IMR-90 (cell line): ENCODE measurements around the gene MTREX. TPM values are rescaled to one million over a fixed set of nuclear protein-coding genes. Genes with fewer than 3 reads are reported as not detected.

ENCODE experiments used
- ATAC-seq: fragments of 200-7000 bp; cut with Tn5 transposase; 2 replicates; pipeline ENCODE4 v1.9.1; 2020; ENCODE audit warnings: low read depth, mild to moderate bottlenecking, moderate library complexity
- BruUV-seq: library from RNA; stranded (reverse); fragments of 400-500 nt; replicated peaks from 2 replicates; lab custom pipeline; 2021; lab: Mats Ljungman, UMichigan
- CTCF ChIA-PET: fragments of 300-600 bp; formaldehyde crosslinking; extraction: SDS; loops from one replicate; lab custom pipeline; 2021; ENCODE audit warnings: antibody characterized with exemption; lab: Yijun Ruan, JAX
- POLR2A ChIA-PET: fragments of 300-600 bp; sonication (Branson Sonifier 250); formaldehyde crosslinking; loops from one replicate; lab custom pipeline; 2022; ENCODE audit warnings: antibody characterized with exemption; ENCODE audit not compliant: unreplicated experiment; lab: Charles Lee
- DNase-seq: peaks from one replicate; pipeline ENCODE4 v3.0.0; 2013
- H2AFZ ChIP-seq: replicated peaks from 2 replicates; pipeline ENCODE3; 2013; ENCODE audit warnings: low read length, mild to moderate bottlenecking; ENCODE audit not compliant: poor library complexity
- H2AK5ac ChIP-seq: 2 replicates; pipeline ENCODE4 v1.6.1; 2013; ENCODE audit warnings: low read depth, low read length, inconsistent platforms
- H2AK9ac ChIP-seq: replicated peaks from 2 replicates; pipeline ENCODE3; 2013; ENCODE audit warnings: mild to moderate bottlenecking, low read depth, low read length, moderate library complexity; ENCODE audit not compliant: poor library complexity
- H2BK120ac ChIP-seq: 2 replicates; pipeline ENCODE4 v1.6.1; 2013; ENCODE audit warnings: low read depth, low read length, inconsistent platforms
- H2BK15ac ChIP-seq: 3 replicates; pipeline ENCODE4 v1.6.1; 2013; ENCODE audit warnings: low read depth, low read length, inconsistent platforms
- H2BK20ac ChIP-seq: 2 replicates; pipeline ENCODE4 v1.6.1; 2013; ENCODE audit warnings: low read depth, mild to moderate bottlenecking, inconsistent platforms, low read length, moderate library complexity
- H2BK5ac ChIP-seq: 2 replicates; pipeline ENCODE4 v1.6.1; 2013; ENCODE audit warnings: mild to moderate bottlenecking, low read depth, low read length, inconsistent platforms; ENCODE audit not compliant: poor library complexity, severe bottlenecking
- H3K14ac ChIP-seq: replicated peaks from 2 replicates; pipeline ENCODE4 v1.6.1; 2013; ENCODE audit warnings: low read depth, low read length, inconsistent platforms
- H3K18ac ChIP-seq: 2 replicates; pipeline ENCODE4 v1.6.1; 2013; ENCODE audit warnings: low read depth, low read length, control low read depth
- H3K23ac ChIP-seq: 2 replicates; pipeline ENCODE4 v1.6.1; 2013; ENCODE audit warnings: low read depth, low read length, inconsistent platforms
- H3K27ac ChIP-seq: 2 replicates; pipeline ENCODE4 v1.5.1; 2013; ENCODE audit warnings: mild to moderate bottlenecking, control low read depth, low read length; ENCODE audit not compliant: insufficient read depth
- H3K27me3 ChIP-seq: 2 replicates; pipeline ENCODE4 v1.6.1; 2013; ENCODE audit warnings: low read length; ENCODE audit not compliant: control insufficient read depth, insufficient read depth
- H3K36me3 ChIP-seq: 2 replicates; pipeline ENCODE4 v1.6.1; 2013; ENCODE audit warnings: low read length, mixed read lengths; ENCODE audit not compliant: control insufficient read depth, insufficient read depth
- H3K4ac ChIP-seq: 2 replicates; pipeline ENCODE4 v1.6.1; 2013; ENCODE audit warnings: low read depth, low read length, inconsistent platforms
- H3K4me1 ChIP-seq: 2 replicates; pipeline ENCODE4 v1.6.1; 2013; ENCODE audit warnings: low read length, mixed read lengths; ENCODE audit not compliant: control insufficient read depth, insufficient read depth
- H3K4me2 ChIP-seq: 2 replicates; pipeline ENCODE4 v1.6.1; 2013; ENCODE audit warnings: low read depth, mild to moderate bottlenecking, control low read depth, low read length, moderate library complexity
- H3K4me3 ChIP-seq: 2 replicates; pipeline ENCODE4 v1.5.1; 2013; ENCODE audit warnings: low read depth, mild to moderate bottlenecking, control low read depth, low read length, moderate library complexity; ENCODE audit not compliant: insufficient read depth
- H3K56ac ChIP-seq: 2 replicates; pipeline ENCODE4 v1.6.1; 2013; ENCODE audit warnings: low read length, inconsistent platforms; ENCODE audit not compliant: insufficient read depth; ENCODE audit errors: extremely low read depth
- H3K79me1 ChIP-seq, 2 experiments: 2 replicates each; pipeline ENCODE4 v1.6.1; 2013; ENCODE audit warnings: low read length in 2 of 2, inconsistent platforms in 1 of 2, low read depth in 1 of 2
- H3K9ac ChIP-seq: 2 replicates; pipeline ENCODE4 v1.6.1; 2013; ENCODE audit warnings: low read depth, low read length, control low read depth
- H3K9me1 ChIP-seq: 2 replicates; pipeline ENCODE4 v1.6.1; 2013; ENCODE audit warnings: low read length, inconsistent platforms; ENCODE audit not compliant: insufficient read depth
- H3K9me3 ChIP-seq: 2 replicates; pipeline ENCODE4 v1.6.1; 2013; ENCODE audit warnings: low read length; ENCODE audit not compliant: control insufficient read depth, insufficient read depth
- H4K20me1 ChIP-seq: 2 replicates; pipeline ENCODE4 v1.6.1; 2013; ENCODE audit warnings: low read length, inconsistent platforms; ENCODE audit not compliant: insufficient read depth
- H4K5ac ChIP-seq: 2 replicates; pipeline ENCODE4 v1.6.1; 2013; ENCODE audit warnings: mild to moderate bottlenecking, low read depth, low read length, control low read depth
- H4K8ac ChIP-seq, 2 experiments: 2 replicates each; pipeline ENCODE4 v1.6.1; 2013; ENCODE audit warnings: low read depth in 2 of 2, low read length in 2 of 2, control low read depth in 1 of 2, inconsistent platforms in 1 of 2
- H4K91ac ChIP-seq: 2 replicates; pipeline ENCODE4 v1.6.1; 2013; ENCODE audit warnings: low read depth, low read length, inconsistent platforms; ENCODE audit not compliant: insufficient read depth
- BHLHE40 ChIP-seq: fragments of 150-350 bp; IDR thresholded peaks from 2 replicates; pipeline ENCODE4 v1.6.1; 2016; ENCODE audit warnings: mild to moderate bottlenecking, low read depth, low read length
- CHD1 ChIP-seq: IDR thresholded peaks from 2 replicates; pipeline ENCODE4 v1.6.1; 2012; ENCODE audit warnings: low read depth, low read length, improper control_type of control experiment
- POLR2A ChIP-seq: IDR thresholded peaks from 2 replicates; pipeline ENCODE4 v1.6.1; 2012; ENCODE audit warnings: mild to moderate bottlenecking, low read depth, low read length
- SMC3 ChIP-seq: fragments of 150-350 bp; IDR thresholded peaks from 2 replicates; pipeline ENCODE4 v1.6.1; 2016; ENCODE audit warnings: low read depth, mild to moderate bottlenecking, antibody characterized with exemption, low read length, moderate library complexity
- WGBS, 2 experiments: methylation state at CpG; one replicate each; pipeline versions ENCODE4 v1.1.5 to v1.1.7; 2013; ENCODE audit warnings: missing lambda C conversion rate in 2 of 2; ENCODE audit not compliant: insufficient read length in 1 of 2; ENCODE audit errors: extremely low coverage in 2 of 2; 5-methylcytosine and 5-hydroxymethylcytosine counted together
- dilution Hi-C: fragments of 300-500 bp; cut with HindIII; formaldehyde crosslinking; loops from one replicate; pipeline ENCODE4 v1.14.3; 2018; ENCODE audit warnings: low sequenced_read_pairs; ENCODE audit not compliant: unreplicated experiment
- in situ Hi-C: fragments of 300-500 bp; cut with MboI; formaldehyde crosslinking; loops from 3 replicates; pipeline ENCODE4 v1.14.3; 2019; ENCODE audit warnings: low sequenced_read_pairs, inconsistent platforms, mixed read lengths
- intact Hi-C: fragments of 100-400 bp; cut with micrococcal nuclease; formaldehyde crosslinking; loops from 2 replicates; pipeline ENCODE4 v1.10.0; 2022
- polyA plus RNA-seq, 3 experiments: library from polyadenylated mRNA; depleted of rRNA; stranded (reverse); fragments of >200 nt; gene quantifications; 2 replicates each; pipeline ENCODE4 v1.2.3, GENCODE V29; 2012; ENCODE audit warnings: low replicate concordance in 1 of 3
- total RNA-seq: library from RNA; depleted of rRNA; stranded (reverse); fragments of >200 nt; gene quantifications from 2 replicates; pipeline ENCODE4 v1.2.3, GENCODE V29; 2012
- TF ChIP-seq, protein P1 (sequence below): conservative IDR thresholded peaks from 2 replicates; pipeline ENCODE4 v1.5.1; 2012; ENCODE audit warnings: mild to moderate bottlenecking, low read depth, low read length, improper control_type of control experiment

The MTREX gene
- total and polyA plus RNA-seq, 2 of the 4 experiments (the other 2 are of a cell fraction), result 22.1 to 33.2 TPM

- no CpG with 5 or more reads among the region's 4 CpGs for WGBS, 2 experiments
- no peaks in the 10 kb centered on the region for H3K9me1 ChIP-seq
- H3K4me2 ChIP-seq, result no peak overlapping the region
- peaks cover 9 to 22% of the 10 kb centered on the region in 2 experiments; a peak in 3 of 4 replicates for H3K79me1 ChIP-seq
- no peak overlapping the region for H3K4ac ChIP-seq
- no peak overlapping the region for H3K18ac ChIP-seq
- peaks cover 20% of the 10 kb centered on the region for H3K36me3 ChIP-seq
- no peak overlapping the region for H2BK120ac ChIP-seq
- no peak overlapping the region for H3K27ac ChIP-seq
- dilution Hi-C loops, result no loop called here
- in situ Hi-C loops, result loop anchor here (25.0 kb wide), 1 partner anchor 569 kb away; no protein-coding TSS in a partner anchor
- H4K8ac ChIP-seq, result no peak overlapping the region
- H4K5ac ChIP-seq, result no peak overlapping the region
- H2AK5ac ChIP-seq, result no peak overlapping the region
- no peak overlapping the region for H2BK20ac ChIP-seq
- H2BK5ac ChIP-seq, result no peak overlapping the region
- H2BK15ac ChIP-seq, result no peak overlapping the region
- H3K56ac ChIP-seq, result no peak overlapping the region
- H3K9ac ChIP-seq, result no peak overlapping the region
- H3K9me3 ChIP-seq, result no peaks in the 10 kb centered on the region
- CTCF ChIA-PET, result interaction anchor here (1.2 kb wide), 1 partner anchor 476 kb away, joined by 3 read pairs; no protein-coding TSS in a partner anchor
- no peaks in the 10 kb centered on the region; the same call in 1 of the 2 replicates for H4K20me1 ChIP-seq
- no peak overlapping the region for H2AFZ ChIP-seq
- intact Hi-C loops, result loop anchor here (10.0 kb wide), 1 partner anchor 192 kb away; the partner anchor contains the start of gene PLPP1
- H3K27me3 ChIP-seq, result no peaks in the 10 kb centered on the region
- POLR2A ChIA-PET, result no interaction called here
- no peak overlapping the region for H4K91ac ChIP-seq
- H2AK9ac ChIP-seq, result no peak overlapping the region
- H3K4me1 ChIP-seq, result no peaks in the 10 kb centered on the region
- H3K4me3 ChIP-seq, result no peak overlapping the region
- H3K23ac ChIP-seq, result no peak overlapping the region
- no peak overlapping the region for H3K14ac ChIP-seq
- TF ChIP-seq SMC3 (no peak), POLR2A (no peak), BHLHE40 (no peak), CHD1 (no peak)
- TF ChIP-seq, protein P1, sequence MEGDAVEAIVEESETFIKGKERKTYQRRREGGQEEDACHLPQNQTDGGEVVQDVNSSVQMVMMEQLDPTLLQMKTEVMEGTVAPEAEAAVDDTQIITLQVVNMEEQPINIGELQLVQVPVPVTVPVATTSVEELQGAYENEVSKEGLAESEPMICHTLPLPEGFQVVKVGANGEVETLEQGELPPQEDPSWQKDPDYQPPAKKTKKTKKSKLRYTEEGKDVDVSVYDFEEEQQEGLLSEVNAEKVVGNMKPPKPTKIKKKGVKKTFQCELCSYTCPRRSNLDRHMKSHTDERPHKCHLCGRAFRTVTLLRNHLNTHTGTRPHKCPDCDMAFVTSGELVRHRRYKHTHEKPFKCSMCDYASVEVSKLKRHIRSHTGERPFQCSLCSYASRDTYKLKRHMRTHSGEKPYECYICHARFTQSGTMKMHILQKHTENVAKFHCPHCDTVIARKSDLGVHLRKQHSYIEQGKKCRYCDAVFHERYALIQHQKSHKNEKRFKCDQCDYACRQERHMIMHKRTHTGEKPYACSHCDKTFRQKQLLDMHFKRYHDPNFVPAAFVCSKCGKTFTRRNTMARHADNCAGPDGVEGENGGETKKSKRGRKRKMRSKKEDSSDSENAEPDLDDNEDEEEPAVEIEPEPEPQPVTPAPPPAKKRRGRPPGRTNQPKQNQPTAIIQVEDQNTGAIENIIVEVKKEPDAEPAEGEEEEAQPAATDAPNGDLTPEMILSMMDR, result no peak
- BruUV-seq, result no TSS peak
- DNase-seq (no peak), ATAC-seq (no peak)
Observed at GRCh38 chr5:55343107-55343506, 35.3 kb downstream of the MTREX start.
